ENCODE data around the gene CERS6. TPM values are rescaled to one million over a fixed set of nuclear protein-coding genes. Genes with fewer than 3 reads are reported as not detected.

Gene CERS6
- total and polyA plus RNA-seq, 8 donors = 3.2 to 18.0 (median 7.6) TPM

DNA sequence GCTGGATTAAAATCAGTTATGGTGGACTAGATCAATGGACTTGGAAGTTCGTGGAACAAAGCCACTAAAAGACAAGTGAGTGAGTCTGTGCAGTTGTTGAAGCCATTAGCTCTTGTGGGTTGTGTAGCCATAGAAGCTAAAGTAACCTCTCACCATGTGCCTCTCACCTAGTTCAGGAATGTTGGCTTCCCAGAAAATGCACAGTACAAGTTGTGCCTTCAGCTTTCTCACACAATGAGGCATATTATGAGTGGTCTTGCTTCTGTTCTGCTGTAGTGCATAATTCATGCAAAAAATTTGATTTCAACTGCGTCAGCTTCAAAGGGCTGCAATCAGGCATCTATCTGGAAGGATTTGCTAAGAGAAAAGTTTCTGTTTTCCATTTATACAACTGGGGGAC, 26.2 kb downstream of the CERS6 start:
- Histone ChIP-seq H3K4me1 (peaks cover 0 to 10% (median 0%) of the 10 kb centered on the region in 3 donors), H3K27ac (no peak overlapping the region), H3K9me3 (no peaks in the 10 kb centered on the region), H3K27me3 (no peaks in the 10 kb centered on the region), H3K36me3 (no peaks in the 10 kb centered on the region), H3K4me3 (no peak overlapping the region)
- no peak for DNase-seq
- no peak for ATAC-seq
- intact Hi-C loops (cut with DNase I) = no loop called here
- TF ChIP-seq, protein P1, sequence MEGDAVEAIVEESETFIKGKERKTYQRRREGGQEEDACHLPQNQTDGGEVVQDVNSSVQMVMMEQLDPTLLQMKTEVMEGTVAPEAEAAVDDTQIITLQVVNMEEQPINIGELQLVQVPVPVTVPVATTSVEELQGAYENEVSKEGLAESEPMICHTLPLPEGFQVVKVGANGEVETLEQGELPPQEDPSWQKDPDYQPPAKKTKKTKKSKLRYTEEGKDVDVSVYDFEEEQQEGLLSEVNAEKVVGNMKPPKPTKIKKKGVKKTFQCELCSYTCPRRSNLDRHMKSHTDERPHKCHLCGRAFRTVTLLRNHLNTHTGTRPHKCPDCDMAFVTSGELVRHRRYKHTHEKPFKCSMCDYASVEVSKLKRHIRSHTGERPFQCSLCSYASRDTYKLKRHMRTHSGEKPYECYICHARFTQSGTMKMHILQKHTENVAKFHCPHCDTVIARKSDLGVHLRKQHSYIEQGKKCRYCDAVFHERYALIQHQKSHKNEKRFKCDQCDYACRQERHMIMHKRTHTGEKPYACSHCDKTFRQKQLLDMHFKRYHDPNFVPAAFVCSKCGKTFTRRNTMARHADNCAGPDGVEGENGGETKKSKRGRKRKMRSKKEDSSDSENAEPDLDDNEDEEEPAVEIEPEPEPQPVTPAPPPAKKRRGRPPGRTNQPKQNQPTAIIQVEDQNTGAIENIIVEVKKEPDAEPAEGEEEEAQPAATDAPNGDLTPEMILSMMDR (IDR thresholded peaks at IDR 0.05) = no peak
- no peak for FAIRE-seq
- 49 to 93% methylated on average over 2 of the region's 2 CpGs for WGBS, 2 donors

DNA sequence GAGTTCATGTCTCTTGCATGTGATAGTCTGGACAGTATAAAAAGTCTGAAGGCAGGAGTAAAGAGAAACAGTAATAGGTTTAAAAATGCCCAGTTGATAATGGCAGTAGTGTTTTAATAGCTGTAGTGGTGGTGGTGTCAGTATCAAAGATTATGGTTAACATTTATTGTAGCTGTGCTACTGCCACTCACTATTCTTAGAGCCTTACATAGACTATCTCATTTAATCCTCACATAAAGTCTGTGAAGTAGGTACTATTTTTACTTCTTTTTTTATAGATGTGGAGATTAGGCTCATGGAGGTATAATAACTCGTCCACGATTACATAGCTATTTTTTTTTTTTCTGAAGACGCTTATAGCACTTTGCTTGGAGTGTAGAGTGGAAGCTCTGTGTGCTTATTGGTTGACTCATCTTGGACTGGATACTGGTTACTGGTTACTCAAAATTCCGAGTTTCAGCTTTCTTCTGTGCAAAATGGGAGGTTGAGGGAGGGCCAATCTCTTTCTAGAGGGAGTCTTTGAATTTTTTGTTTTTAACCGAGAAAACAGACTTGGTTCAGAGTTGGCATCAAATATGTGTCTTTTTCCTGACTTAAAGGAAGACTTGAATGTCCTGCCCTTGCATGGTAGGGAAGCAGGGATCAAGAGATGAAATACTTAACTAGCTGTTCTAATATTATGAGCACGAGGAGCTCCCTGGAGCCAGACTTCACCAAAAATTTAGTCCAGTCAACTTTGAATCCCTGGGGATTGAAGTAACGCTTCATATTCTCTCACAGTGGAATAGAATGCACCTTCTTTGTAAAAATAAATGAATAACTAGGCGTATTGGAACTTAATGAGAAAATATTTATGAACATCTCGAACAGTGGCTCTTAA, 27.1 kb downstream of the CERS6 start:
- no peak overlapping the region for H3K27ac ChIP-seq
- no peaks in the 10 kb centered on the region for H3K27me3 ChIP-seq
- 93 to 94% methylated on average over 9 of the region's 9 CpGs for WGBS, 2 donors
- intact Hi-C loops (cut with DNase I) = no loop called here
- ATAC-seq (no peak), DNase-seq (no peak), FAIRE-seq (no peak)
- peaks cover 0 to 10% (median 0%) of the 10 kb centered on the region in 3 donors for H3K4me1 ChIP-seq
- H3K9me3 ChIP-seq = no peaks in the 10 kb centered on the region
- TF ChIP-seq, protein P1 (IDR thresholded peaks at IDR 0.05) = no peak
- H3K4me3 ChIP-seq = no peak overlapping the region
- no peaks in the 10 kb centered on the region for H3K36me3 ChIP-seq

DNA sequence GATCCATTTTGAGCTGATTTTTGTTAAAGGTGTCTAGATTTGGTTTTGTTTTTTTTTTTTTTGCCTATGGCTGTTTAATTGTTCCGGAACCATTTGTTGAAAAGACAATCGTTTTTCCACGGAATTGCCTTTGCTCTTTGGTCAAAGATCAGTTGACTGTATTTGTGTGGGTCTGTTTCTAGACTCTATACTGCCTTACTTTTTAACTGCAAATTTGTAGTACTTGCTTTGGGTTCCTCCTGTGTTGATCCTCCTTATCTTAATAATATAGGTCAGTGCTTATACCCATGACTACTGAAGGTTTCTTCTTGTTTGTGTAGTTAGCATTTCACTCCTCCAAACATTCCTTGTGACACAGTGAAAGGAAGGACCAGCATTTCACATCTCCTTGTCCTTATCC, 30.4 kb downstream of the CERS6 start:
- DNase-seq (no peak), FAIRE-seq (no peak), ATAC-seq (no peak)
- Histone ChIP-seq H3K27me3 (no peaks in the 10 kb centered on the region), H3K4me1 (peaks cover 0 to 5% (median 0%) of the 10 kb centered on the region in 3 donors), H3K9me3 (no peaks in the 10 kb centered on the region), H3K36me3 (no peaks in the 10 kb centered on the region), H3K27ac (no peak overlapping the region), H3K4me3 (no peak overlapping the region)
- WGBS, 2 donors = 70 to 82% methylated on average over 3 of the region's 3 CpGs
- TF ChIP-seq, protein P1 (IDR thresholded peaks at IDR 0.05) = no peak
- intact Hi-C loops (cut with DNase I) = no loop called here

DNA sequence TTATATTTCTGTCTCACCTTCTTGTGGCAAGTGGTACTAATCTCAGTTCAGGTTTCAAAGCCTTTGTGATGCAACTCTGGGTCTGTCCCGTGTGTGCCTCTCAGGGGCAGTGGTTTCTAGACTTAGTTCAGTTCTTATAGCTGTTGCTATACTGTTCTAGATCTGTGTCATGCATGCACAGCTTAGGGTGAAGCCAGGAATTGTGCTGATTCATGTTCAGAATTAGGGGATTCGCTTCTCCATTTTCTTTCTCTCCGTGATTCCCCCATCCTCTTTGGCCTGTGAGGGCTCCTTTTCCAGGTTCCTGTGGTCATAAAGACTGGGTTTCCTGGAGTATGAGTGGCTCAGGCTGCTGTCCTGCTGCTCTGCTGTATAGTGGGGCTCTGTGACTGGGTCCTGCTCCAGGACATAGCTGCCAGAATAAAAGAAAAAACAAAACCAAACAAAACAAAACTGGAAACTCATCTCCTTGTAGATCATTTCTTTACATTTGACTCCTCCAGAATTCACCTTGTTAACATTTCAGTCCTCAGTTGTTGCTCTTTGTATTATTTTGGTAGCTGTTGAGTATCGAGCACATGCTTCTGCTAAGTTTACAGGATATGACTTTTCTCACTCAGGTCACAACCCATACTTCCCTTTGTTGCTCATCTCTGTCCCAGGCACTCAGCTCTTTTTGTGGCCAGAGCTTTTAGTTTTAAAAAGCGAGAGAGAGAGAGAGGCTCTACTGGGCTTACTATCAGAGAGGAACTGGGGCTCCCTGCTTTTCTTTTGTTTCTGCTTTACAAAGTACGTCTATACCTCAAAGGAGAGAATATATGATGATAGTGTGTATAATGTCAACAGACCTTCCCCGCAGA, 34.2 kb downstream of the CERS6 start:
- DNase-seq (no peak), ATAC-seq (peak in 3 of 4 donors; percentile 17 to 78 (median 60)), FAIRE-seq (no peak)
- H3K4me3 ChIP-seq = no peak overlapping the region
- TF ChIP-seq, protein P1 (IDR thresholded peaks at IDR 0.05) = no peak
- intact Hi-C loops (cut with DNase I) = no loop called here
- H3K4me1 ChIP-seq = peaks cover 0 to 2% (median 0%) of the 10 kb centered on the region in 3 donors
- no peaks in the 10 kb centered on the region for H3K36me3 ChIP-seq
- no peaks in the 10 kb centered on the region for H3K9me3 ChIP-seq
- peak overlapping the region in 1 of 4 donors; percentile 29 for H3K27ac ChIP-seq
- no peaks in the 10 kb centered on the region for H3K27me3 ChIP-seq
- 71 to 79% methylated on average over 7 of the region's 7 CpGs for whole genome bisulfite sequencing, 2 donors
